Right ventricle myocardium inferior (tissue), 1 donor: ENCODE data around the gene RARB. TPM values are rescaled to one million over a fixed set of nuclear protein-coding genes. Genes with fewer than 3 reads are reported as not detected.
A peak's percentile ranks its signal among the peaks of the same experiment; 100 is the strongest.

Experiments
- ATAC-seq: fragments of 200-7000 bp; cut with Tn5 transposase; one replicate; pipeline ENCODE4 v1.9.1; 2020; ENCODE audit warnings: mild to moderate bottlenecking, moderate library complexity
- DNase-seq: peaks from one replicate; pipeline ENCODE4 v3.0.0; 2021; ENCODE audit errors: missing footprints
- intact Hi-C: fragments of 100-400 bp; cut with DNase I; formaldehyde crosslinking; loops from one replicate; pipeline ENCODE4 v1.11.0; 2022
- long read RNA-seq: library from polyadenylated mRNA; unstranded; transcript quantifications from one replicate; pipeline ENCODE4 v2.0.0, GENCODE V29; 2021
- total RNA-seq: library from RNA; stranded (reverse); fragmentation: NEBNext Ultra II Directional; extraction: Animal tissue kit (Norgen Biotek cat#: 25700); gene quantifications from one replicate; pipeline ENCODE4 v1.2.1, GENCODE V29; 2021
- donor health status: DM: no; HTN: yes; CAD: no; lungs with severe emphysema.

RARB gene
- total RNA-seq = 17.5 TPM
- long read RNA-seq, transcript RARB-201 (8 exons, 3,084 nt) = major isoform, 10 of 11 reads
- long read RNA-seq, partial matches to known transcripts = 0 of 11 reads
- long read RNA-seq, other reads (novel, unspliced or antisense) = 1 of 11 reads

DNA sequence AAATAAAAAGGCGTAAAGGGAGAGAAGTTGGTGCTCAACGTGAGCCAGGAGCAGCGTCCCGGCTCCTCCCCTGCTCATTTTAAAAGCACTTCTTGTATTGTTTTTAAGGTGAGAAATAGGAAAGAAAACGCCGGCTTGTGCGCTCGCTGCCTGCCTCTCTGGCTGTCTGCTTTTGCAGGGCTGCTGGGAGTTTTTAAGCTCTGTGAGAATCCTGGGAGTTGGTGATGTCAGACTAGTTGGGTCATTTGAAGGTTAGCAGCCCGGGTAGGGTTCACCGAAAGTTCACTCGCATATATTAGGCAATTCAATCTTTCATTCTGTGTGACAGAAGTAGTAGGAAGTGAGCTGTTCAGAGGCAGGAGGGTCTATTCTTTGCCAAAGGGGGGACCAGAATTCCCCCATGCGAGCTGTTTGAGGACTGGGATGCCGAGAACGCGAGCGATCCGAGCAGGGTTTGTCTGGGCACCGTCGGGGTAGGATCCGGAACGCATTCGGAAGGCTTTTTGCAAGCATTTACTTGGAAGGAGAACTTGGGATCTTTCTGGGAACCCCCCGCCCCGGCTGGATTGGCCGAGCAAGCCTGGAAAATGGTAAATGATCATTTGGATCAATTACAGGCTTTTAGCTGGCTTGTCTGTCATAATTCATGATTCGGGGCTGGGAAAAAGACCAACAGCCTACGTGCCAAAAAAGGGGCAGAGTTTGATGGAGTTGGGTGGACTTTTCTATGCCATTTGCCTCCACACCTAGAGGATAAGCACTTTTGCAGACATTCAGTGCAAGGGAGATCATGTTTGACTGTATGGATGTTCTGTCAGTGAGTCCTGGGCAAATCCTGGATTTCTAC, at the start of gene RARB:
Gene RARB, plus strand, starts transcription at position 322 of the 847 bp plus-strand sequence. Its CDS starts 469 bp downstream, at position 791.
- DNase-seq = peak; percentile 83
- intact Hi-C loops = loop anchor here (1.0 to 10.0 kb wide), 7 partner anchors 39 to 406 kb away; no protein-coding TSS in a partner anchor
- peak; percentile 93 for ATAC-seq

DNA sequence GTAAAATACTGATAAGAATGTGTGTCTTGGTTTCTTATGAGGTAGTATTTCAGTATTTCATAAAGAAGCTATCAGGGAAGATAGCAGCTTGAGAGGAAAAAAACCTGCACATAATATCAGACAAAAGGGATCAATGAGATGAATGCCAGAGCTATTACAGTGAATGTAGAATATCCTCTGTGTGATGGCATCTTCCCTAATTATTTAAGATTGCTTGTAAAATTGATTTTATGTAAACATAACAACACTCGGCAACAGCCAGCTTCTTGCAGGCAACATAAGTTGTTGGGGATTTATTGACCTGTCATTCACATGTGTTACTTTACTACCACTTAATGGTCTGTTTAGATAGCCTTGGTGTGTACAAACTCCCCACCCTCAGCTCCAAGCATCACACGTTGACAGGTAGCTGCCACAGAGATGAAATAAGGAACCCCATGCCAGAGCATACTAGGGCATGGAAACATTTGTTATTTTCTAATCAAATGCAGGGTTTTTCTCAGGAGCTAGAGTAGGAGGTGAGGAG, 49.2 kb upstream of the RARB start:
- DNase-seq = no peak
- intact Hi-C loops = no loop called here
- ATAC-seq = no peak

DNA sequence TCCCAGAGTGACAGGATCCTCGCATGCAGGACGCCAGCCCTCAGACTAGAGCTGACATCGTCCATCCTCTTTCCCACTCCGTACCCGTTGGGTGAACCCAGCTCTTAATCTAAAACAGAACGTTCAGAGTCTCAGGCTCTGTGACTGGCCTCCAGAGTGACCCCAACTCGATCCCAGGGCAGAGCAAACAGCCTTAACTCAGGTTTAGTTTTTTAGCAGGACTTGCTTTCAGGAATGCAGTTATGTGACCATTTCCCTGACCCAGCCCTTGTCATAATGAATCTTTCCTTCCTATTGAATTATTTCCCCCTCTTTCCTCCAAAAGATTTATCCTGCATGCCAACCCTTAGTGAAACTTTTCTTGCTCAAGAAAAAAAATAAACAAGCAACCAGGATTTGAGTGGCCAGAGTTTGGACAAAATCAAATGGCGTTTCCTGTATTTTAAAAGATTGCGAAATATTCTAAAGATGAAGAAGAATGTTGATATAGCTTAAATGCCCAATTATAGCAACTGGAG, 47.8 kb upstream of the RARB start:
- DNase-seq (no peak), ATAC-seq (no peak)
- intact Hi-C loops = no loop called here

DNA sequence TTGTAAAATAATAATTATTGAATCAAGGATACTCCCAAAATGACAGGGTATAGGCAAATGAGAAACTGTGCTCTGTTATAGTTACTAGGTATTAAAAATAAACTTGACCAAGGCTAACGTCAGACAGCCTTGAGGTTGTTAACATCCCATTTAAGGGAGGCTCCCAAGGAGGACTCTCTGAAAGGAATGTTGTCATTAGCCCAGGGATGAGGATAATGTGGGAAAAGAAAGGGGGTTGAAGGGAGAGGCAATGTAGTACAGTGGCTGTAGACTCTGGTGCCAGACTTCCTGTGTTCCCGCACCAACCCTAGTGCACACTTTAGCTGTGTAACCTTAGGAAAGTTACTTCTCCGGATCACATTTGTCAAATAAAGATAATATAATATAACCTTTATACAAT, 47.0 kb upstream of the RARB start:
- no peak for DNase-seq
- no peak for ATAC-seq
- intact Hi-C loops = no loop called here

DNA sequence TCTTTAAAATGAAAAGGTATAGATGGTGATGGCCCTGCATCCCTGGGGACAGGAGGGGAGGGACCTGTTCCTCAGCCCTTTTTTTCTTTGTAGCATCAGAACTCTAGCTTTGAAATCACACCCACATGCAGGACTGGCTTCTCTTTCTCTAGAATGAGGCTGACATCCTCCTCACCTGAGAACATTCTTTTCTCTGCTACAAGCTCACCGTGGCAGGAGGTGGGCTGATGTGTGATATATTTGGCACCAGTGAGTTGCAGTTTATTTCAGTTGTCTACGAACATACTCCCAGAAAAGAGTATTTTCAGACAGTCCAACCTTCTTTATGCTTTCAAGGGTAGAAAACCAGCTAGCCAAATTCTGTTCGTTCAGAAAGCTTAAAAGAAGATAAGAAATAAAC, 43.6 kb upstream of the RARB start:
- ATAC-seq (no peak), DNase-seq (no peak)
- intact Hi-C loops = no loop called here

DNA sequence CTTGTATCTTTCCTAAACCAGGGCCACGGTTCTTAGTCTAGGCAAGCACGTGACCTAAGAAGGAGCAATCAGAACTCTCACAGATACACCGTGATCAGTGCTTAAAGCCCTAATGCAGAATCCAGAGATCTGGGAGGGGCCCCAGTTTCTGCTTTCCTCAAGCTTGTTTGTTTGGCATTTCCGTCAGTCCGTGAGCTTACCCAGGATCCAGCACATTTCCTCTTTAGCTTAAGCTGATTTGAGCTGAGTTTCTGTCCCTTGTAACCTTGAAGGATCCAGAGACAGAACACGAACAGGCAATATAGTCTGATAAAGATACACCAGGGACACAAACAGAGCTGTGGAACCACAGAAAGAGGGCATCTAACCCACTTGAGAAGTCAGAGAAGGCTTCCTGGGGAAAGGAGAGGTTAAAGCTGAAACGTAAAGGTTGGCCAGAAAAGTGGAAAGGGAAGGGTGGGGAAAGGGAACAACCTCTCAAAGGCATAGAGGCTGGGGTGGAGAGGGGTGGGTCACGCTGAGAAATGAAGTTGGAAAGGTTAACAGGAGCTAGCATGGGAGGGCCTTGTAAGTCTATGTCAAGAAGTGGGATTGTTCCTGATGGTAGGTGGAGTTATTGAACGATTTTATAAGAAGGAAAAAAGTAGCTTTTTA, 42.1 kb upstream of the RARB start:
- DNase-seq (no peak), ATAC-seq (no peak)
- intact Hi-C loops = no loop called here

- ATAC-seq (no peak), DNase-seq (no peak)
- intact Hi-C loops = no loop called here
Observed at GRCh38 chr3:25386686-25387255, 41.3 kb upstream of the RARB start.

- intact Hi-C loops = no loop called here
- DNase-seq (no peak), ATAC-seq (no peak)
Observed at GRCh38 chr3:25390605-25391004, 37.5 kb upstream of the RARB start.

GRCh38 chr3:25396251-25396650, 31.8 kb upstream of the RARB start:
- ATAC-seq = no peak
- intact Hi-C loops = no loop called here
- DNase-seq = no peak

- no peak for ATAC-seq
Observed at GRCh38 chr3:25396686-25397085, 31.4 kb upstream of the RARB start.

GRCh38 chr3:25397150-25397549, 30.9 kb upstream of the RARB start:
- intact Hi-C loops = no loop called here
- DNase-seq (no peak), ATAC-seq (no peak)

More at GRCh38 chr3:25396686-25397085, 31.4 kb upstream of the RARB start:
- intact Hi-C loops = no loop called here
- no peak for DNase-seq

DNA sequence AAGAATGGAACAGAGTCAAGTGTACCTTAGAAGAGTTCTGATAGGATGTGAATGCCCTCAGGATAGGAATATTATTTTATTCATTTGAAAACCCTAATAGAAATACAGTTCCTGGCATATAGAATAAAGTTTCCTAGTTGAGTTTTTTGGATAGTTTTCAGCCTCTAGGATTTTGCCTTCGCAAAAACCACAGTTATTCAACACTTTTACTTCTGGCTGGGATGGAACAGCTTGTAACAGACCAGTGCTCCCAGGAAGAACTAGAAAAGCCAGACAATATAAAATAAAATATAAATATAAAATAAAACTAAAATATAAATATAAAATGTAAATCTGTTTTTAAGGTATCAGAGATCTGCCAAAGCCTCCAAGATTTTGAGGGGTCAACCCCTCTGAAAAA, 27.5 kb upstream of the RARB start:
- intact Hi-C loops = no loop called here
- no peak for ATAC-seq
- no peak for DNase-seq

- intact Hi-C loops = no loop called here
- no peak for DNase-seq
- no peak for ATAC-seq
Observed at GRCh38 chr3:25403968-25404367, 24.1 kb upstream of the RARB start.

GRCh38 chr3:25404569-25404968, 23.5 kb upstream of the RARB start:
- no peak for DNase-seq
- intact Hi-C loops = no loop called here

GRCh38 chr3:25405335-25405734, 22.7 kb upstream of the RARB start:
- ATAC-seq (no peak), DNase-seq (no peak)
- intact Hi-C loops = no loop called here

More at GRCh38 chr3:25404569-25404968, 23.5 kb upstream of the RARB start:
- ATAC-seq = no peak

- intact Hi-C loops = no loop called here
- ATAC-seq = no peak
- no peak for DNase-seq
Observed at GRCh38 chr3:25410703-25411102, 17.4 kb upstream of the RARB start.

DNA sequence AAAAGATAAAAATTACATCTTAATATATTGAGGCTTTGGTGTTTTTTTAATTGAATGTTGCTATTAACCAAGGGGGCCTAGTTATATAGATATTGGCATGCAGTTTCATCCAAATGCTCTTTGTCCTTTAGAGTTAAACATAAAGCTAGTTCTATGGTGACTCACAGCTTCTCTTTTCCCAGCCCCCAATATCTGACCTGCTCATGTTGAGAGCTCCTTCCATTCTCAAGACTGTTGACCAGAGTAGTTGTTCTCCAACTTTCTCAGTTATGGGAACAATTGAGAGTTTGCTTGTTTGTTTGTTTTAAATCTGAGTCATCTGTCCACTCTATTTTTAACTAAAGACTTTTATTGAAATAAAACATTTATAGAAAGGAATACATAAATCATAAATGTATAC, 15.8 kb upstream of the RARB start:
- intact Hi-C loops = no loop called here
- DNase-seq (no peak), ATAC-seq (no peak)

GRCh38 chr3:25416176-25416575, 11.9 kb upstream of the RARB start:
- no peak for DNase-seq
- intact Hi-C loops = no loop called here
- no peak for ATAC-seq

DNA sequence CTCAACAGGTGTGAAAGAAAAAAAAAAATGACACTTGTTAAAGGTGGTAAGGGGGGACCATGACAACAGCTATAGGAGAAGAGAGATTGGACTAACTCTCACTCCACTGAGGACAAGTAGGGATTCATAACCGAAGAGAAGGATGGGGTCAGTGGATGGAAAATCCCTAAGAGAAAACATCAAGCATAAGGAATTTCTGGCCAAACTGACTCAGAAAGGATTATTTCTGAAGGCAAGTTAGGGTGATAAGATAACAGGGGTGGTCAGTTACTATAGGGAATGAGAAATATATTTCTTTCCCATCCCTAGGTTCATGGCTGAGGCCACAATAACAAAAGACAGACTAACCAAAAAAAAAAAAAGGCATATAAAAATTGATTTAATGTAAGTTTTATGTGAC, 9.5 kb upstream of the RARB start:
- intact Hi-C loops = no loop called here

More for the DNA sequence above, 9.5 kb upstream of the RARB start:
- ATAC-seq = no peak
- DNase-seq = no peak
